ENCODE measurements around the gene C17orf67.

- TF ChIP-seq GATA3 (IDR thresholded peaks at IDR 0.05; ENCODE audit: low read depth, low read length): no peak
- TF ChIP-seq GATA2 (IDR thresholded peaks at IDR 0.05; ENCODE audit: low read depth, low read length): no peak
These were observed 32.1 kb downstream of the C17orf67 start for GRCh38 chr17:56801459-56802178.
